Measurements from ENCODE around the gene SERPINE3.

- TF ChIP-seq EZH2phosphoT487 (IDR thresholded peaks at IDR 0.05) (no peak), CTCF (IDR thresholded peaks at IDR 0.05) (no peak), EZH2 (IDR thresholded peaks at IDR 0.05) (no peak)
Measured at GRCh38 chr13:51322826-51323225, 16.7 kb upstream of the SERPINE3 start.
